HPDE6-E6E7 (cell line): ENCODE results near the gene BTBD2.
"Not testable (repeated sequence)": the region's sequence is repeated elsewhere in the genome, so short reads cannot be mapped to it uniquely, and the experiment has no call there.

Experiments used
- DNase-seq: peaks from one replicate; pipeline ENCODE4 v3.0.0; 2011; ENCODE audit warnings: missing footprints; ENCODE audit errors: extremely low spot score

Gene BTBD2

GRCh38 chr19:2039959-2040646 lies 24.6 kb upstream of the BTBD2 start:
- DNase-seq = no peak

GRCh38 chr19:2039089-2039958 lies 23.8 kb upstream of the BTBD2 start:
- no peak for DNase-seq

- no peak for DNase-seq
These were observed 23.0 kb upstream of the BTBD2 start for GRCh38 chr19:2038284-2039088.

- DNase-seq = no peak
These were observed 22.2 kb upstream of the BTBD2 start for GRCh38 chr19:2037651-2038255.

GRCh38 chr19:2036424-2036823 lies 20.9 kb upstream of the BTBD2 start:
- DNase-seq = no peak

- DNase-seq = no peak
These were observed 20.1 kb upstream of the BTBD2 start for GRCh38 chr19:2035590-2035991.

- DNase-seq = no peak
These were observed 19.4 kb upstream of the BTBD2 start for GRCh38 chr19:2034729-2035589.

GRCh38 chr19:2034253-2034652 lies 18.7 kb upstream of the BTBD2 start:
- not testable (repeated sequence) for DNase-seq

- DNase-seq = no peak
These were observed 18.3 kb upstream of the BTBD2 start for GRCh38 chr19:2033825-2034159.

- no peak for DNase-seq
These were observed 17.8 kb upstream of the BTBD2 start for GRCh38 chr19:2033115-2033824.

- peak; percentile 86 for DNase-seq
These were observed 16.9 kb upstream of the BTBD2 start for GRCh38 chr19:2032296-2032941.

- DNase-seq = no peak
These were observed 11.8 kb upstream of the BTBD2 start for GRCh38 chr19:2027361-2027760.

- DNase-seq = no peak
These were observed 11.3 kb upstream of the BTBD2 start for GRCh38 chr19:2026770-2027169.

- no peak for DNase-seq
These were observed 6.8 kb upstream of the BTBD2 start for GRCh38 chr19:2022289-2022688.

GRCh38 chr19:2021453-2022140 lies 6.1 kb upstream of the BTBD2 start:
- DNase-seq = no peak

- no peak for DNase-seq
These were observed 3.2 kb upstream of the BTBD2 start for GRCh38 chr19:2018752-2019151.

- peak; percentile 56 for DNase-seq
These were observed 710 bp upstream of the BTBD2 start for GRCh38 chr19:2016041-2016807.
